ENCODE results near the gene MYO19.
A peak's percentile ranks its signal among the peaks of the same experiment; 100 is the strongest.
"Not testable (repeated sequence)": the region's sequence is repeated elsewhere in the genome, so short reads cannot be mapped to it uniquely, and the experiment has no call there.

Gene MYO19

GRCh38 chr17:36501351-36501750, 33.3 kb downstream of the MYO19 start:
- no peak for DNase-seq (ENCODE audit: low read depth in 2 of 2)

GRCh38 chr17:36500745-36501225, 33.9 kb downstream of the MYO19 start:
- no peak for DNase-seq (ENCODE audit: low read depth in 2 of 2)

- DNase-seq (ENCODE audit: low read depth in 2 of 2): no peak
Measured at GRCh38 chr17:36498560-36499300, 35.9 kb downstream of the MYO19 start.

GRCh38 chr17:36498155-36498554, 36.5 kb downstream of the MYO19 start:
- DNase-seq (ENCODE audit: low read depth in 2 of 2): no peak

GRCh38 chr17:36496018-36496789, 38.5 kb downstream of the MYO19 start:
- no peak for DNase-seq (ENCODE audit: low read depth in 2 of 2)

GRCh38 chr17:36495076-36495578, 39.5 kb downstream of the MYO19 start:
- DNase-seq (ENCODE audit: low read depth in 2 of 2): no peak

- DNase-seq (ENCODE audit: low read depth in 2 of 2): no peak
Measured at GRCh38 chr17:36494674-36495073, 40.0 kb downstream of the MYO19 start.

GRCh38 chr17:36493956-36494355, 40.7 kb downstream of the MYO19 start:
- no peak for DNase-seq (ENCODE audit: low read depth in 2 of 2)

- DNase-seq (ENCODE audit: low read depth in 2 of 2): peak; percentile 79 to 83
Measured at GRCh38 chr17:36486204-36487194, 48.2 kb downstream of the MYO19 start, which contains the start of gene ZNHIT3. ZNHIT3 (plus strand) TSS chr17:36486681; CDS start chr17:36486700, 19 bp downstream.

- no peak for DNase-seq (ENCODE audit: low read depth in 2 of 2)
Measured at GRCh38 chr17:36485805-36486203, 48.9 kb downstream of the MYO19 start.

- DNase-seq (ENCODE audit: low read depth in 2 of 2): no peak
Measured at GRCh38 chr17:36485027-36485426, 49.6 kb downstream of the MYO19 start.

- not testable (repeated sequence) for DNase-seq (ENCODE audit: low read depth in 2 of 2)
Measured at GRCh38 chr17:36484021-36484420, 50.6 kb downstream of the MYO19 start.

- DNase-seq (ENCODE audit: low read depth in 2 of 2): peak; percentile 74 to 80
Measured at GRCh38 chr17:36482611-36483504, 51.8 kb downstream of the MYO19 start.

- no peak for DNase-seq (ENCODE audit: low read depth in 2 of 2)
Measured at GRCh38 chr17:36481829-36482228, 52.8 kb downstream of the MYO19 start.

GRCh38 chr17:36475346-36475970, 59.2 kb downstream of the MYO19 start:
- no peak for DNase-seq (ENCODE audit: low read depth in 2 of 2)

- DNase-seq (ENCODE audit: low read depth in 2 of 2): no peak
Measured at GRCh38 chr17:36474571-36474970, 60.1 kb downstream of the MYO19 start.

- no peak for DNase-seq (ENCODE audit: low read depth in 2 of 2)
Measured at GRCh38 chr17:36470499-36470898, 64.2 kb downstream of the MYO19 start.

GRCh38 chr17:36469733-36470132, 64.9 kb downstream of the MYO19 start:
- DNase-seq (ENCODE audit: low read depth in 2 of 2): no peak

GRCh38 chr17:36468903-36469635, 65.6 kb downstream of the MYO19 start:
- no peak for DNase-seq (ENCODE audit: low read depth in 2 of 2)

Measured in activated CD4-positive, alpha-beta T cell treated with anti-CD3 and anti-CD28 coated beads for 24 hours (primary cell).